Endodermal cell (in vitro differentiated cells): ENCODE results near the gene SMG6. TPM values are rescaled to one million over a fixed set of nuclear protein-coding genes. Genes with fewer than 3 reads are reported as not detected.

Experiments
- DNase-seq: peaks from one replicate; pipeline ENCODE4 v3.0.0-alpha.2; 2017
- H3K27ac ChIP-seq: 2 replicates; pipeline ENCODE4 v1.5.1; 2013; ENCODE audit warnings: mild to moderate bottlenecking, low read depth, low read length, moderate library complexity
- H3K27me3 ChIP-seq: 2 replicates; pipeline ENCODE4 v1.6.1; 2013; ENCODE audit warnings: mild to moderate bottlenecking, low read length, moderate library complexity; ENCODE audit not compliant: insufficient read depth, control insufficient read depth, poor library complexity, severe bottlenecking
- H3K36me3 ChIP-seq: 2 replicates; pipeline ENCODE4 v1.7.0; 2013; ENCODE audit warnings: mild to moderate bottlenecking, low read length, moderate library complexity; ENCODE audit not compliant: control insufficient read depth, insufficient read depth
- H3K4me1 ChIP-seq: one replicate; pipeline ENCODE4 v1.7.0; 2013; ENCODE audit warnings: low read length; ENCODE audit not compliant: control insufficient read depth, insufficient read depth
- H3K4me3 ChIP-seq: 2 replicates; pipeline ENCODE4 v1.5.1; 2013; ENCODE audit warnings: mild to moderate bottlenecking, low read length, moderate library complexity
- H3K9ac ChIP-seq: 2 replicates; pipeline ENCODE4 v1.6.1; 2013; ENCODE audit warnings: mild to moderate bottlenecking, low read length, moderate library complexity; ENCODE audit not compliant: poor library complexity, severe bottlenecking; ENCODE audit errors: extremely low read depth
- H3K9me3 ChIP-seq: 2 replicates; pipeline ENCODE4 v1.6.1; 2013; ENCODE audit warnings: mild to moderate bottlenecking, low read length, moderate library complexity; ENCODE audit not compliant: control insufficient read depth
- H3K27ac Mint-ChIP-seq: 2 replicates; pipeline ENCODE4 v1.8.0; 2020; ENCODE audit warnings: mixed read lengths
- H3K27me3 Mint-ChIP-seq: 2 replicates; pipeline ENCODE4 v1.8.0; 2021; ENCODE audit warnings: mild to moderate bottlenecking, mixed read lengths; ENCODE audit not compliant: insufficient read depth
- H3K36me3 Mint-ChIP-seq: 2 replicates; pipeline ENCODE4 v1.8.0; 2020; ENCODE audit warnings: low read depth, mixed read lengths
- H3K4me1 Mint-ChIP-seq: 2 replicates; pipeline ENCODE4 v1.8.0; 2020; ENCODE audit warnings: mixed read lengths
- H3K4me3 Mint-ChIP-seq: 2 replicates; pipeline ENCODE4 v1.8.0; 2020; ENCODE audit warnings: mild to moderate bottlenecking, moderate library complexity, mixed read lengths
- H3K9me3 Mint-ChIP-seq: 2 replicates; pipeline ENCODE4 v1.8.0; 2020; ENCODE audit warnings: mild to moderate bottlenecking, mixed read lengths
- CTCF ChIP-seq: fragments of 200-600 bp; sonication (generic); conservative IDR thresholded peaks from 2 replicates; pipeline ENCODE4 v1.5.0; 2021; ENCODE audit warnings: antibody characterized with exemption, mild to moderate bottlenecking
- WGBS, 2 experiments: methylation state at CpG; one replicate each; pipeline versions ENCODE4 v1.1.5 to v1.1.7; 2013; ENCODE audit warnings: missing lambda C conversion rate in 2 of 2, mixed read lengths in 1 of 2; ENCODE audit not compliant: insufficient coverage in 1 of 2, insufficient read length in 1 of 2; 5-methylcytosine and 5-hydroxymethylcytosine counted together
- total RNA-seq, 2 donors: library from RNA; stranded (reverse); fragmentation: NEBNext Ultra II Directional in 1 of 2; extraction: Animal tissue kit (Norgen Biotek cat#: 25700) in 1 of 2; gene quantifications; 2 replicates in 1 of 2; 3 replicates in 1 of 2; pipeline ENCODE4 v1.2.1, GENCODE V29; 2021

SMG6 gene
- total RNA-seq, 2 donors from 2014 or later: 44.3 to 56.7 TPM

GRCh38 chr17:2084766-2085647 lies 218.6 kb downstream of the SMG6 start:
- Mint-ChIP-seq H3K4me1 (peaks cover 38% of the 10 kb centered on the region), H3K27ac (no peak overlapping the region), H3K27me3 (no peaks in the 10 kb centered on the region), H3K36me3 (peaks cover 40% of the 10 kb centered on the region), H3K4me3 (no peak overlapping the region), H3K9me3 (no peaks in the 10 kb centered on the region)
- WGBS, 2 experiments: 91 to 92% methylated on average over 4 to 13 of the region's 13 CpGs
- no peak overlapping the region for H3K27ac ChIP-seq
- H3K27me3 ChIP-seq: no peaks in the 10 kb centered on the region
- peaks cover 57% of the 10 kb centered on the region for H3K36me3 ChIP-seq
- peaks cover 18% of the 10 kb centered on the region for H3K4me1 ChIP-seq
- no peak overlapping the region for H3K9ac ChIP-seq
- no peak overlapping the region for H3K4me3 ChIP-seq
- TF ChIP-seq CTCF: no peak
- no peaks in the 10 kb centered on the region for H3K9me3 ChIP-seq
- no peak for DNase-seq

- TF ChIP-seq CTCF: no peak
- no peaks in the 10 kb centered on the region for H3K27me3 Mint-ChIP-seq
- no peak for DNase-seq
- peaks cover 18% of the 10 kb centered on the region for H3K4me1 ChIP-seq
- H3K9me3 Mint-ChIP-seq: no peaks in the 10 kb centered on the region
- no peaks in the 10 kb centered on the region for H3K27me3 ChIP-seq
- H3K4me3 Mint-ChIP-seq: no peak overlapping the region
- H3K4me1 Mint-ChIP-seq: peaks cover 30% of the 10 kb centered on the region
- no peak overlapping the region for H3K9ac ChIP-seq
- 86 to 90% methylated on average over 5 to 8 of the region's 8 CpGs for WGBS, 2 experiments
- no peak overlapping the region for H3K4me3 ChIP-seq
- peaks cover 48% of the 10 kb centered on the region for H3K36me3 Mint-ChIP-seq
- H3K27ac ChIP-seq: no peak overlapping the region
- peaks cover 63% of the 10 kb centered on the region for H3K36me3 ChIP-seq
- H3K27ac Mint-ChIP-seq: no peak overlapping the region
- H3K9me3 ChIP-seq: no peaks in the 10 kb centered on the region
These were observed 219.4 kb downstream of the SMG6 start for GRCh38 chr17:2084036-2084765.

- DNase-seq: no peak
- H3K27ac ChIP-seq: no peak overlapping the region
- Mint-ChIP-seq H3K9me3 (no peaks in the 10 kb centered on the region), H3K27ac (no peak overlapping the region), H3K4me1 (peaks cover 27% of the 10 kb centered on the region), H3K36me3 (peaks cover 52% of the 10 kb centered on the region), H3K4me3 (no peak overlapping the region), H3K27me3 (no peaks in the 10 kb centered on the region)
- H3K9me3 ChIP-seq: no peaks in the 10 kb centered on the region
- peaks cover 63% of the 10 kb centered on the region for H3K36me3 ChIP-seq
- 91 to 93% methylated on average over 5 to 7 of the region's 7 CpGs for WGBS, 2 experiments
- no peak overlapping the region for H3K9ac ChIP-seq
- H3K27me3 ChIP-seq: no peaks in the 10 kb centered on the region
- H3K4me3 ChIP-seq: no peak overlapping the region
- no peak for TF ChIP-seq CTCF
- H3K4me1 ChIP-seq: peaks cover 18% of the 10 kb centered on the region
These were observed 220.0 kb downstream of the SMG6 start for GRCh38 chr17:2083613-2084035.
